ENCODE data around the gene PRR20G. TPM values are rescaled to one million over a fixed set of nuclear protein-coding genes. Genes with fewer than 3 reads are reported as not detected.

Gene PRR20G
- total and polyA plus RNA-seq, 8 donors = not detected

GRCh38 chr3:127237835-127238234, 50.0 kb downstream of the PRR20G start:
- no peak for DNase-seq

GRCh38 chr3:127235706-127236105, 52.1 kb downstream of the PRR20G start:
- no peak overlapping the region for H3K27ac ChIP-seq
- ATAC-seq = no peak
- TF ChIP-seq CTCF (IDR thresholded peaks at IDR 0.05) = no peak
- no peaks in the 10 kb centered on the region for H3K27me3 ChIP-seq
- no peaks in the 10 kb centered on the region for H3K4me1 ChIP-seq
- intact Hi-C loops (cut with DNase I) = no loop called here
- no peak for DNase-seq
- peaks cover 0 to 7% of the 10 kb centered on the region in 2 donors for H3K9me3 ChIP-seq
- no peak overlapping the region for H3K4me3 ChIP-seq
- H3K36me3 ChIP-seq = no peaks in the 10 kb centered on the region

More at GRCh38 chr3:127237835-127238234, 50.0 kb downstream of the PRR20G start:
- H3K27me3 ChIP-seq = no peaks in the 10 kb centered on the region
- peaks cover 0 to 8% of the 10 kb centered on the region in 2 donors for H3K9me3 ChIP-seq
- no peak overlapping the region for H3K4me3 ChIP-seq
- no peak overlapping the region for H3K27ac ChIP-seq
- TF ChIP-seq CTCF (IDR thresholded peaks at IDR 0.05) = no peak
- no peaks in the 10 kb centered on the region for H3K36me3 ChIP-seq
- H3K4me1 ChIP-seq = no peaks in the 10 kb centered on the region
- intact Hi-C loops (cut with DNase I) = no loop called here
- no peak for ATAC-seq

DNA sequence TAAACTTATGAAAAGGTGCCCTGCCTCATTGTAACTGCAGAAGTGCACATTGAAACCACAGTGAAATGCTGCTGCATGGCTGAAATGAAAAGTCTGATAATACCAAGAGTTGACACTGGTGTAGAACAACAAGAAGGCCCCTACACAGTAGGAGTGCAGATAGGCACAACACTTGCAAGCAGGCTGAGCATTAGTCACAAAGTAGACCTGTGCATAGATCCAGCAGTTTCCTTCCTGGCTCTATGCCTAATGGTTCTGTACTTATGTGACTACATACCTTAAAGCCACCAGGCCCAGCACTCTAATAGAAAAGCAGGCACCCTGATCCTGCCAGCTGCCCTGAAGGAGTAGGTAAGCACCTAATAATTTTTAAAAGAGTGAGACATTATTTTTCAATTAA, 53.1 kb downstream of the PRR20G start:
- Histone ChIP-seq H3K4me1 (no peaks in the 10 kb centered on the region), H3K36me3 (no peaks in the 10 kb centered on the region), H3K9me3 (peaks cover 0 to 7% of the 10 kb centered on the region in 2 donors), H3K27ac (no peak overlapping the region), H3K4me3 (no peak overlapping the region), H3K27me3 (no peaks in the 10 kb centered on the region)
- DNase-seq (no peak), ATAC-seq (no peak)
- TF ChIP-seq CTCF (IDR thresholded peaks at IDR 0.05) = no peak
- intact Hi-C loops (cut with DNase I) = no loop called here

Other genes with a start within 250 kb of the PRR20G start
- gene PRR23E, start 94.9 kb downstream of the PRR20G start, total RNA-seq = not detected
- gene PRR23E, start 94.9 kb downstream of the PRR20G start, polyA plus RNA-seq (ENCODE audit: insufficient read length in 6 of 6) = not detected